Measurements from ENCODE around the gene KDELR1. TPM values are rescaled to one million over a fixed set of nuclear protein-coding genes. Genes with fewer than 3 reads are reported as not detected.

KDELR1 gene
- total and polyA plus RNA-seq, 9 of the 15 experiments (the other 6 are each of a cell fraction or from before 2014, with no cell fraction given): 6.1 to 165 (median 58.5) TPM

- no peak for TF ChIP-seq ZNF696 (CRISPR knock-in tag; conservative IDR thresholded peaks at IDR 0.05)
- TF ChIP-seq ZNF75A (CRISPR knock-in tag; IDR thresholded peaks at IDR 0.05): no peak
- no peak for TF ChIP-seq MNT (conservative IDR thresholded peaks at IDR 0.05)
- TF ChIP-seq NELFE (IDR thresholded peaks at IDR 0.05; ENCODE audit: insufficient read depth, insufficient read length): no peak
- TF ChIP-seq PURB (CRISPR knock-in tag; IDR thresholded peaks at IDR 0.05; ENCODE audit: low read depth): no peak
- no peak for TF ChIP-seq MXI1 (IDR thresholded peaks at IDR 0.05; ENCODE audit: low read depth, low read length)
- no peak for TF ChIP-seq HNRNPH1 (optimal IDR thresholded peaks at IDR 0.05; ENCODE audit: low read depth, low read length)
- TF ChIP-seq TAF7 (tag; IDR thresholded peaks at IDR 0.05): no peak
- no peak for TF ChIP-seq ZBTB40 (IDR thresholded peaks at IDR 0.05)
- TF ChIP-seq ZBTB40 (CRISPR knock-in tag; IDR thresholded peaks at IDR 0.05): no peak
- no peak for TF ChIP-seq RBM17 (IDR thresholded peaks at IDR 0.05; ENCODE audit: borderline replicate concordance, low read depth, low read length)
- TF ChIP-seq ERF (CRISPR knock-in tag; IDR thresholded peaks at IDR 0.05): peak; percentile 78; the same call in 1 of the 2 replicates
- TF ChIP-seq ZFP1 (CRISPR knock-in tag; IDR thresholded peaks at IDR 0.05): no peak
- TF ChIP-seq ZNF239 (CRISPR knock-in tag; IDR thresholded peaks at IDR 0.05): peak; percentile 52; the same call in 1 of the 2 replicates
- no peak for TF ChIP-seq ZBTB12 (CRISPR knock-in tag; IDR thresholded peaks at IDR 0.05)
- no peak for TF ChIP-seq WHSC1 (IDR thresholded peaks at IDR 0.05; ENCODE audit: low read length)
- no peak for TF ChIP-seq EWSR1 (IDR thresholded peaks at IDR 0.05; ENCODE audit: borderline replicate concordance, low read depth, partially characterized antibody)
Observed at GRCh38 chr19:48362716-48363499, 28.4 kb downstream of the KDELR1 start (continued).

Data from K562 (cell line).